ENCODE measurements around the gene MAP2. TPM values are rescaled to one million over a fixed set of nuclear protein-coding genes. Genes with fewer than 3 reads are reported as not detected.

MAP2 gene
- total and polyA plus RNA-seq, 2 of the 13 experiments (the other 11 are each of a cell fraction or from before 2014, with no cell fraction given): 0.08 TPM; not detected in 1

DNA sequence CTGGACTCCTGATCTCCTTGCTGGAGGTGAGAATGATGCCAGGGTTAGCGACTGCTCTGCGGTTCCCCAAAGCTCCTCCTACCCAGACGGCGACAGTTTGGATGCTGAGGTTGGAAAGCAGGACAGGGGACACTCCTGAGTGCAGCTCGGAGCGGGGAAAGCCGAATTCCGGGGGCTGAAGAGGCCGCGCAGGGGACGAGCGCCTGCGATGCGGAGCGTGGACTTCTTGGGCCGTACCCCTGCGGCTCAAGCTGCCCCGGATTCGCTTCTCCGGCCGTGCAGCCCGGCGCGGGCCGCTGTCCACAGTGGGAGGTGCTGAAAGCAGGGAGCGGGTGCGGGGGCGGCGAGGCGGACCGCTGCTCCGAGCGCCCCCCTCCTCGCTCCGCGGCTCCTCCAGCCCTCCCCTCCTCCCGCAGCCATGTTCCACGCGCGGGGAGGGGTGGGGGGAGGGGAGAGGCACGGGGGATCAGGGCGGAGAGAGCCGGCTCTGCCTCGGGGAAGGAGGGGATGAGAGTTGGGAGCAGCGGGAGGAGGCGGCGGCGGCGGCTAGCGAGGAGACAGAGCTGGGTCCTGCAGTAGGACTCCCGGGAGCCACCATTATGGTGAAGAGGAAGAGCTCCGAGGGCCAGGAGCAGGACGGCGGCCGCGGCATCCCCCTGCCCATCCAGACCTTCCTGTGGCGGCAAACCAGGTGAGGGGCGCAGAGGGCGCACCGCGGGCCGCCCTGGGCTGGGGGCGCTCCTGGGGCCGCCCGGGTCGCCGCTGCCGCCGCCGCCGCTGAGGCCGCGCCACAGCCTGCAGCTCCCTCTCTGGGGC, 347.8 kb downstream of the MAP2 start, which contains the start of gene UNC80 (continued):
- TF ChIP-seq, protein P1, sequence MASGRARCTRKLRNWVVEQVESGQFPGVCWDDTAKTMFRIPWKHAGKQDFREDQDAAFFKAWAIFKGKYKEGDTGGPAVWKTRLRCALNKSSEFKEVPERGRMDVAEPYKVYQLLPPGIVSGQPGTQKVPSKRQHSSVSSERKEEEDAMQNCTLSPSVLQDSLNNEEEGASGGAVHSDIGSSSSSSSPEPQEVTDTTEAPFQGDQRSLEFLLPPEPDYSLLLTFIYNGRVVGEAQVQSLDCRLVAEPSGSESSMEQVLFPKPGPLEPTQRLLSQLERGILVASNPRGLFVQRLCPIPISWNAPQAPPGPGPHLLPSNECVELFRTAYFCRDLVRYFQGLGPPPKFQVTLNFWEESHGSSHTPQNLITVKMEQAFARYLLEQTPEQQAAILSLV (CRISPR knock-in tag; IDR thresholded peaks at IDR 0.05; ENCODE audit: borderline replicate concordance): peak; percentile 82
- TF ChIP-seq GTF3A (CRISPR knock-in tag; conservative IDR thresholded peaks at IDR 0.05) (peak; percentile 88; the same call in 1 of the 2 replicates), GPN1 (CRISPR knock-in tag; IDR thresholded peaks at IDR 0.05; ENCODE audit: borderline replicate concordance) (0 out of 2 replicates have a peak, but pooled peaks have one; percentile 82), JUNB (CRISPR knock-in tag; IDR thresholded peaks at IDR 0.05; ENCODE audit: borderline replicate concordance) (peak; percentile 56; the same call in 1 of the 2 replicates), ZSCAN22 (CRISPR knock-in tag; IDR thresholded peaks at IDR 0.05) (0 out of 2 replicates have a peak, but pooled peaks have one; percentile 64), ZNF776 (CRISPR knock-in tag; IDR thresholded peaks at IDR 0.05) (peak; percentile 96), DMAP1 (CRISPR knock-in tag; IDR thresholded peaks at IDR 0.05) (0 out of 2 replicates have a peak, but pooled peaks have one; percentile 25), NFE2 (CRISPR knock-in tag; IDR thresholded peaks at IDR 0.05) (0 out of 2 replicates have a peak, but pooled peaks have one; percentile 44), NR2C2 (CRISPR knock-in tag; IDR thresholded peaks at IDR 0.05; ENCODE audit: borderline replicate concordance) (peak; percentile 71)
- TF ChIP-seq, protein P2, sequence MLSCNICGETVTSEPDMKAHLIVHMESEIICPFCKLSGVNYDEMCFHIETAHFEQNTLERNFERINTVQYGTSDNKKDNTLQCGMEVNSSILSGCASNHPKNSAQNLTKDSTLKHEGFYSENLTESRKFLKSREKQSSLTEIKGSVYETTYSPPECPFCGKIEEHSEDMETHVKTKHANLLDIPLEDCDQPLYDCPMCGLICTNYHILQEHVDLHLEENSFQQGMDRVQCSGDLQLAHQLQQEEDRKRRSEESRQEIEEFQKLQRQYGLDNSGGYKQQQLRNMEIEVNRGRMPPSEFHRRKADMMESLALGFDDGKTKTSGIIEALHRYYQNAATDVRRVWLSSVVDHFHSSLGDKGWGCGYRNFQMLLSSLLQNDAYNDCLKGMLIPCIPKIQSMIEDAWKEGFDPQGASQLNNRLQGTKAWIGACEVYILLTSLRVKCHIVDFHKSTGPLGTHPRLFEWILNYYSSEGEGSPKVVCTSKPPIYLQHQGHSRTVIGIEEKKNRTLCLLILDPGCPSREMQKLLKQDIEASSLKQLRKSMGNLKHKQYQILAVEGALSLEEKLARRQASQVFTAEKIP (CRISPR knock-in tag; IDR thresholded peaks at IDR 0.05; ENCODE audit: borderline replicate concordance): no peak
- TF ChIP-seq, protein P3, sequence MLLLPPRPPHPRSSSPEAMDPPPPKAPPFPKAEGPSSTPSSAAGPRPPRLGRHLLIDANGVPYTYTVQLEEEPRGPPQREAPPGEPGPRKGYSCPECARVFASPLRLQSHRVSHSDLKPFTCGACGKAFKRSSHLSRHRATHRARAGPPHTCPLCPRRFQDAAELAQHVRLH (CRISPR knock-in tag; IDR thresholded peaks at IDR 0.05; ENCODE audit: borderline replicate concordance, low read depth): peak; percentile 96
- TF ChIP-seq, protein P4, sequence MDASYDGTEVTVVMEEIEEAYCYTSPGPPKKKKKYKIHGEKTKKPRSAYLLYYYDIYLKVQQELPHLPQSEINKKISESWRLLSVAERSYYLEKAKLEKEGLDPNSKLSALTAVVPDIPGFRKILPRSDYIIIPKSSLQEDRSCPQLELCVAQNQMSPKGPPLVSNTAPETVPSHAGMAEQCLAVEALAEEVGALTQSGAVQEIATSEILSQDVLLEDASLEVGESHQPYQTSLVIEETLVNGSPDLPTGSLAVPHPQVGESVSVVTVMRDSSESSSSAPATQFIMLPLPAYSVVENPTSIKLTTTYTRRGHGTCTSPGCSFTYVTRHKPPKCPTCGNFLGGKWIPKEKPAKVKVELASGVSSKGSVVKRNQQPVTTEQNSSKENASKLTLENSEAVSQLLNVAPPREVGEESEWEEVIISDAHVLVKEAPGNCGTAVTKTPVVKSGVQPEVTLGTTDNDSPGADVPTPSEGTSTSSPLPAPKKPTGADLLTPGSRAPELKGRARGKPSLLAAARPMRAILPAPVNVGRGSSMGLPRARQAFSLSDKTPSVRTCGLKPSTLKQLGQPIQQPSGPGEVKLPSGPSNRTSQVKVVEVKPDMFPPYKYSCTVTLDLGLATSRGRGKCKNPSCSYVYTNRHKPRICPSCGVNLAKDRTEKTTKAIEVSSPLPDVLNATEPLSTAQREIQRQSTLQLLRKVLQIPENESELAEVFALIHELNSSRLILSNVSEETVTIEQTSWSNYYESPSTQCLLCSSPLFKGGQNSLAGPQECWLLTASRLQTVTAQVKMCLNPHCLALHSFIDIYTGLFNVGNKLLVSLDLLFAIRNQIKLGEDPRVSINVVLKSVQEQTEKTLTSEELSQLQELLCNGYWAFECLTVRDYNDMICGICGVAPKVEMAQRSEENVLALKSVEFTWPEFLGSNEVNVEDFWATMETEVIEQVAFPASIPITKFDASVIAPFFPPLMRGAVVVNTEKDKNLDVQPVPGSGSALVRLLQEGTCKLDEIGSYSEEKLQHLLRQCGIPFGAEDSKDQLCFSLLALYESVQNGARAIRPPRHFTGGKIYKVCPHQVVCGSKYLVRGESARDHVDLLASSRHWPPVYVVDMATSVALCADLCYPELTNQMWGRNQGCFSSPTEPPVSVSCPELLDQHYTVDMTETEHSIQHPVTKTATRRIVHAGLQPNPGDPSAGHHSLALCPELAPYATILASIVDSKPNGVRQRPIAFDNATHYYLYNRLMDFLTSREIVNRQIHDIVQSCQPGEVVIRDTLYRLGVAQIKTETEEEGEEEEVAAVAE (CRISPR knock-in tag; IDR thresholded peaks at IDR 0.05; ENCODE audit: borderline replicate concordance): peak; percentile 96
- TF ChIP-seq, protein P5, sequence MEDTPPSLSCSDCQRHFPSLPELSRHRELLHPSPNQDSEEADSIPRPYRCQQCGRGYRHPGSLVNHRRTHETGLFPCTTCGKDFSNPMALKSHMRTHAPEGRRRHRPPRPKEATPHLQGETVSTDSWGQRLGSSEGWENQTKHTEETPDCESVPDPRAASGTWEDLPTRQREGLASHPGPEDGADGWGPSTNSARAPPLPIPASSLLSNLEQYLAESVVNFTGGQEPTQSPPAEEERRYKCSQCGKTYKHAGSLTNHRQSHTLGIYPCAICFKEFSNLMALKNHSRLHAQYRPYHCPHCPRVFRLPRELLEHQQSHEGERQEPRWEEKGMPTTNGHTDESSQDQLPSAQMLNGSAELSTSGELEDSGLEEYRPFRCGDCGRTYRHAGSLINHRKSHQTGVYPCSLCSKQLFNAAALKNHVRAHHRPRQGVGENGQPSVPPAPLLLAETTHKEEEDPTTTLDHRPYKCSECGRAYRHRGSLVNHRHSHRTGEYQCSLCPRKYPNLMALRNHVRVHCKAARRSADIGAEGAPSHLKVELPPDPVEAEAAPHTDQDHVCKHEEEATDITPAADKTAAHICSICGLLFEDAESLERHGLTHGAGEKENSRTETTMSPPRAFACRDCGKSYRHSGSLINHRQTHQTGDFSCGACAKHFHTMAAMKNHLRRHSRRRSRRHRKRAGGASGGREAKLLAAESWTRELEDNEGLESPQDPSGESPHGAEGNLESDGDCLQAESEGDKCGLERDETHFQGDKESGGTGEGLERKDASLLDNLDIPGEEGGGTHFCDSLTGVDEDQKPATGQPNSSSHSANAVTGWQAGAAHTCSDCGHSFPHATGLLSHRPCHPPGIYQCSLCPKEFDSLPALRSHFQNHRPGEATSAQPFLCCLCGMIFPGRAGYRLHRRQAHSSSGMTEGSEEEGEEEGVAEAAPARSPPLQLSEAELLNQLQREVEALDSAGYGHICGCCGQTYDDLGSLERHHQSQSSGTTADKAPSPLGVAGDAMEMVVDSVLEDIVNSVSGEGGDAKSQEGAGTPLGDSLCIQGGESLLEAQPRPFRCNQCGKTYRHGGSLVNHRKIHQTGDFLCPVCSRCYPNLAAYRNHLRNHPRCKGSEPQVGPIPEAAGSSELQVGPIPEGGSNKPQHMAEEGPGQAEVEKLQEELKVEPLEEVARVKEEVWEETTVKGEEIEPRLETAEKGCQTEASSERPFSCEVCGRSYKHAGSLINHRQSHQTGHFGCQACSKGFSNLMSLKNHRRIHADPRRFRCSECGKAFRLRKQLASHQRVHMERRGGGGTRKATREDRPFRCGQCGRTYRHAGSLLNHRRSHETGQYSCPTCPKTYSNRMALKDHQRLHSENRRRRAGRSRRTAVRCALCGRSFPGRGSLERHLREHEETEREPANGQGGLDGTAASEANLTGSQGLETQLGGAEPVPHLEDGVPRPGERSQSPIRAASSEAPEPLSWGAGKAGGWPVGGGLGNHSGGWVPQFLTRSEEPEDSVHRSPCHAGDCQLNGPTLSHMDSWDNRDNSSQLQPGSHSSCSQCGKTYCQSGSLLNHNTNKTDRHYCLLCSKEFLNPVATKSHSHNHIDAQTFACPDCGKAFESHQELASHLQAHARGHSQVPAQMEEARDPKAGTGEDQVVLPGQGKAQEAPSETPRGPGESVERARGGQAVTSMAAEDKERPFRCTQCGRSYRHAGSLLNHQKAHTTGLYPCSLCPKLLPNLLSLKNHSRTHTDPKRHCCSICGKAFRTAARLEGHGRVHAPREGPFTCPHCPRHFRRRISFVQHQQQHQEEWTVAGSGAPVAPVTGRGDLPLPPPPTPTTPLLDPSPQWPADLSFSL (CRISPR knock-in tag; IDR thresholded peaks at IDR 0.05): no peak

Data from HepG2 (cell line).